Measurements from ENCODE around the gene SMG6.

GRCh38 chr17:2240541-2240940 is 63.0 kb downstream of the SMG6 start:
- no peak for TF ChIP-seq POLR2A (IDR thresholded peaks at IDR 0.05; ENCODE audit: low read length)
- no peak for TF ChIP-seq GATA1 (IDR thresholded peaks at IDR 0.05; ENCODE audit: low read depth, low read length)

Data from erythroblast (primary cell).